GM23338 (cell line): Measurements from ENCODE around the gene FHOD1. TPM values are rescaled to one million over a fixed set of nuclear protein-coding genes. Genes with fewer than 3 reads are reported as not detected.

Experiments
- ATAC-seq: fragments of 200-7000 bp; cut with Tn5 transposase; 3 replicates; pipeline ENCODE4 v1.9.1; 2020
- DNase-seq: peaks from one replicate; pipeline ENCODE4 v3.0.0-alpha.2; 2015; ENCODE audit warnings: low spot score
- H2AFZ ChIP-seq: fragments of 200-600 bp; sonication (generic); 2 replicates; pipeline ENCODE4 v1.8.0; 2016; ENCODE audit warnings: antibody characterized with exemption, mild to moderate bottlenecking, moderate library complexity
- H3F3A ChIP-seq: fragments of 200-600 bp; sonication (generic); replicated peaks from 2 replicates; pipeline ENCODE4 v1.8.0; 2017; ENCODE audit warnings: antibody characterized with exemption, mixed run types, low read depth
- H3K27ac ChIP-seq: fragments of 200-600 bp; sonication (generic); 2 replicates; pipeline ENCODE4 v1.6.1; 2016; ENCODE audit warnings: low read depth
- H3K27me3 ChIP-seq: fragments of 200-600 bp; sonication (generic); 2 replicates; pipeline ENCODE4 v1.8.0; 2016; ENCODE audit warnings: mild to moderate bottlenecking, mixed run types, moderate library complexity; ENCODE audit not compliant: insufficient read depth
- H3K36me3 ChIP-seq: fragments of 200-600 bp; sonication (generic); 2 replicates; pipeline ENCODE4 v1.8.0; 2016; ENCODE audit warnings: mild to moderate bottlenecking; ENCODE audit not compliant: insufficient read depth
- H3K4me1 ChIP-seq: fragments of 200-600 bp; sonication (generic); 2 replicates; pipeline ENCODE4 v1.8.0; 2016; ENCODE audit warnings: mild to moderate bottlenecking, moderate library complexity; ENCODE audit not compliant: insufficient read depth
- H3K4me2 ChIP-seq: fragments of 200-600 bp; sonication (generic); 2 replicates; pipeline ENCODE4 v1.7.1; 2017; ENCODE audit warnings: mixed run types
- H3K4me3 ChIP-seq: fragments of 200-600 bp; sonication (generic); 2 replicates; pipeline ENCODE4 v1.6.1; 2016; ENCODE audit warnings: mixed run types
- H3K79me2 ChIP-seq: fragments of 200-600 bp; sonication (generic); replicated peaks from 2 replicates; pipeline ENCODE4 v1.8.0; 2017; ENCODE audit warnings: mild to moderate bottlenecking; ENCODE audit not compliant: insufficient read depth
- H3K9me2 ChIP-seq: fragments of 200-600 bp; sonication (generic); 2 replicates; pipeline ENCODE4 v1.8.0; 2017; ENCODE audit not compliant: insufficient read depth
- H4K20me1 ChIP-seq: fragments of 200-600 bp; sonication (generic); replicated peaks from 2 replicates; pipeline ENCODE4 v1.8.0; 2017; ENCODE audit warnings: mild to moderate bottlenecking; ENCODE audit not compliant: insufficient read depth
- H3K27ac Mint-ChIP-seq: 2 replicates; pipeline ENCODE4 v1.8.0; 2020; ENCODE audit warnings: inconsistent platforms, mild to moderate bottlenecking, moderate library complexity, mixed read lengths
- H3K27me3 Mint-ChIP-seq: 3 replicates; pipeline ENCODE4 v1.8.0; 2022; ENCODE audit warnings: low read depth, mild to moderate bottlenecking, moderate library complexity, mixed read lengths, inconsistent platforms; ENCODE audit not compliant: insufficient read depth, poor library complexity
- H3K36me3 Mint-ChIP-seq: 3 replicates; pipeline ENCODE4 v1.8.0; 2021; ENCODE audit warnings: low read depth, mild to moderate bottlenecking, inconsistent platforms, moderate library complexity, mixed read lengths
- H3K4me1 Mint-ChIP-seq: 3 replicates; pipeline ENCODE4 v1.8.0; 2020; ENCODE audit warnings: mild to moderate bottlenecking, inconsistent platforms, mixed read lengths
- H3K4me3 Mint-ChIP-seq: 3 replicates; pipeline ENCODE4 v1.8.0; 2021; ENCODE audit warnings: moderate library complexity, mild to moderate bottlenecking, inconsistent platforms, mixed read lengths
- H3K9me3 Mint-ChIP-seq: 3 replicates; pipeline ENCODE4 v1.8.0; 2020; ENCODE audit warnings: moderate library complexity, mild to moderate bottlenecking, inconsistent platforms, mixed read lengths
- EZH2 ChIP-seq: fragments of 200-600 bp; sonication (generic); IDR thresholded peaks from one replicate; pipeline ENCODE4 v1.8.0; 2017; ENCODE audit warnings: antibody characterized with exemption, mild to moderate bottlenecking, low read depth; ENCODE audit not compliant: unreplicated experiment
- NANOG ChIP-seq: IDR thresholded peaks from 2 replicates; pipeline ENCODE4 v1.6.1; 2016; ENCODE audit warnings: antibody characterized with exemption, borderline replicate concordance
- STAT1 ChIP-seq: IDR thresholded peaks from one replicate; pipeline ENCODE4 v1.6.1; 2016; ENCODE audit warnings: antibody characterized with exemption; ENCODE audit not compliant: unreplicated experiment
- polyA plus RNA-seq: library from polyadenylated mRNA; unstranded; fragments of >200 nt; fragmentation: Nextera tagmentation; extraction: Ambion mirVana; gene quantifications from 2 replicates; pipeline ENCODE4 v1.2.1, GENCODE V29; 2016
- total RNA-seq: library from RNA; depleted of rRNA; stranded (reverse); fragments of >200 nt; shearing (Covaris generic); gene quantifications from 2 replicates; pipeline ENCODE4 v1.2.3, GENCODE V29; 2014
- TF ChIP-seq, protein P1 (sequence below): IDR thresholded peaks from one replicate; pipeline ENCODE4 v1.6.1; 2018; ENCODE audit warnings: antibody characterized with exemption; ENCODE audit not compliant: unreplicated experiment
- TF ChIP-seq, protein P2 (sequence below): fragments of 250-450 bp; sonication (Bioruptor Pico); IDR thresholded peaks from 2 replicates; pipeline ENCODE4 v1.5.0; 2020; ENCODE audit warnings: mild to moderate bottlenecking, moderate library complexity
- TF ChIP-seq, protein P3 (sequence below): IDR thresholded peaks from 2 replicates; pipeline ENCODE4 v1.6.1; 2016; ENCODE audit warnings: antibody characterized with exemption

Gene FHOD1
- total and polyA plus RNA-seq, 2 experiments from 2014 or later = 26.2 to 52.7 TPM

DNA sequence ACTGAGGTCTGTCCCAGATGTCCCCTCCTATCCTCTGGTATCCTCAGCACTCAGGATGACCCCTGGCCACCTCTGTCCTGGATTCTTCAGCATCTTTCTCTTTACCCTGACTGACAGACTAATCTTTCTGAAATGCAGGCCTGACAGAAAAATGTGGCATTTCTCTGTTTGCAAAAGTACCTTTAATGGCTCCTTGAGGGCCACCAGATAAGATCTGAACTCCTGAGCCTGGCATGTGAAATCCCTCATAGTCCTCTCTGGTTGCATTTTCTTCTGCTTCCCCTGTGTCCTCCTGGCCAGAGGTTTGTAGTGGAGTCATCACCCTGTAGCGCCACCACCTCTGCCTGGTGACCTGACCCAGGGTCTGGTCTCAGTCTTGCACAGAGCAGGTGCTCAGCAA lies 50.4 kb downstream of the FHOD1 start:
- H3K36me3 ChIP-seq = peaks cover 20% of the 10 kb centered on the region; the same call in 1 of the 2 replicates
- peaks cover 12% of the 10 kb centered on the region for H3K4me1 ChIP-seq
- no peak for ATAC-seq
- Mint-ChIP-seq H3K4me1 (peaks cover 18% of the 10 kb centered on the region), H3K9me3 (no peaks in the 10 kb centered on the region), H3K27me3 (peaks cover 18% of the 10 kb centered on the region), H3K4me3 (no peak overlapping the region), H3K27ac (no peak overlapping the region), H3K36me3 (peaks cover 54% of the 10 kb centered on the region)
- no peak overlapping the region for H3K4me3 ChIP-seq
- H3K9me2 ChIP-seq = no peaks in the 10 kb centered on the region
- H3F3A ChIP-seq = peaks cover 23% of the 10 kb centered on the region; the same call in 1 of the 2 replicates
- no peak overlapping the region for H3K4me2 ChIP-seq
- TF ChIP-seq EZH2 = no peak
- TF ChIP-seq, protein P1, sequence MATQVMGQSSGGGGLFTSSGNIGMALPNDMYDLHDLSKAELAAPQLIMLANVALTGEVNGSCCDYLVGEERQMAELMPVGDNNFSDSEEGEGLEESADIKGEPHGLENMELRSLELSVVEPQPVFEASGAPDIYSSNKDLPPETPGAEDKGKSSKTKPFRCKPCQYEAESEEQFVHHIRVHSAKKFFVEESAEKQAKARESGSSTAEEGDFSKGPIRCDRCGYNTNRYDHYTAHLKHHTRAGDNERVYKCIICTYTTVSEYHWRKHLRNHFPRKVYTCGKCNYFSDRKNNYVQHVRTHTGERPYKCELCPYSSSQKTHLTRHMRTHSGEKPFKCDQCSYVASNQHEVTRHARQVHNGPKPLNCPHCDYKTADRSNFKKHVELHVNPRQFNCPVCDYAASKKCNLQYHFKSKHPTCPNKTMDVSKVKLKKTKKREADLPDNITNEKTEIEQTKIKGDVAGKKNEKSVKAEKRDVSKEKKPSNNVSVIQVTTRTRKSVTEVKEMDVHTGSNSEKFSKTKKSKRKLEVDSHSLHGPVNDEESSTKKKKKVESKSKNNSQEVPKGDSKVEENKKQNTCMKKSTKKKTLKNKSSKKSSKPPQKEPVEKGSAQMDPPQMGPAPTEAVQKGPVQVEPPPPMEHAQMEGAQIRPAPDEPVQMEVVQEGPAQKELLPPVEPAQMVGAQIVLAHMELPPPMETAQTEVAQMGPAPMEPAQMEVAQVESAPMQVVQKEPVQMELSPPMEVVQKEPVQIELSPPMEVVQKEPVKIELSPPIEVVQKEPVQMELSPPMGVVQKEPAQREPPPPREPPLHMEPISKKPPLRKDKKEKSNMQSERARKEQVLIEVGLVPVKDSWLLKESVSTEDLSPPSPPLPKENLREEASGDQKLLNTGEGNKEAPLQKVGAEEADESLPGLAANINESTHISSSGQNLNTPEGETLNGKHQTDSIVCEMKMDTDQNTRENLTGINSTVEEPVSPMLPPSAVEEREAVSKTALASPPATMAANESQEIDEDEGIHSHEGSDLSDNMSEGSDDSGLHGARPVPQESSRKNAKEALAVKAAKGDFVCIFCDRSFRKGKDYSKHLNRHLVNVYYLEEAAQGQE = no peak
- no peak for TF ChIP-seq NANOG
- TF ChIP-seq, protein P2, sequence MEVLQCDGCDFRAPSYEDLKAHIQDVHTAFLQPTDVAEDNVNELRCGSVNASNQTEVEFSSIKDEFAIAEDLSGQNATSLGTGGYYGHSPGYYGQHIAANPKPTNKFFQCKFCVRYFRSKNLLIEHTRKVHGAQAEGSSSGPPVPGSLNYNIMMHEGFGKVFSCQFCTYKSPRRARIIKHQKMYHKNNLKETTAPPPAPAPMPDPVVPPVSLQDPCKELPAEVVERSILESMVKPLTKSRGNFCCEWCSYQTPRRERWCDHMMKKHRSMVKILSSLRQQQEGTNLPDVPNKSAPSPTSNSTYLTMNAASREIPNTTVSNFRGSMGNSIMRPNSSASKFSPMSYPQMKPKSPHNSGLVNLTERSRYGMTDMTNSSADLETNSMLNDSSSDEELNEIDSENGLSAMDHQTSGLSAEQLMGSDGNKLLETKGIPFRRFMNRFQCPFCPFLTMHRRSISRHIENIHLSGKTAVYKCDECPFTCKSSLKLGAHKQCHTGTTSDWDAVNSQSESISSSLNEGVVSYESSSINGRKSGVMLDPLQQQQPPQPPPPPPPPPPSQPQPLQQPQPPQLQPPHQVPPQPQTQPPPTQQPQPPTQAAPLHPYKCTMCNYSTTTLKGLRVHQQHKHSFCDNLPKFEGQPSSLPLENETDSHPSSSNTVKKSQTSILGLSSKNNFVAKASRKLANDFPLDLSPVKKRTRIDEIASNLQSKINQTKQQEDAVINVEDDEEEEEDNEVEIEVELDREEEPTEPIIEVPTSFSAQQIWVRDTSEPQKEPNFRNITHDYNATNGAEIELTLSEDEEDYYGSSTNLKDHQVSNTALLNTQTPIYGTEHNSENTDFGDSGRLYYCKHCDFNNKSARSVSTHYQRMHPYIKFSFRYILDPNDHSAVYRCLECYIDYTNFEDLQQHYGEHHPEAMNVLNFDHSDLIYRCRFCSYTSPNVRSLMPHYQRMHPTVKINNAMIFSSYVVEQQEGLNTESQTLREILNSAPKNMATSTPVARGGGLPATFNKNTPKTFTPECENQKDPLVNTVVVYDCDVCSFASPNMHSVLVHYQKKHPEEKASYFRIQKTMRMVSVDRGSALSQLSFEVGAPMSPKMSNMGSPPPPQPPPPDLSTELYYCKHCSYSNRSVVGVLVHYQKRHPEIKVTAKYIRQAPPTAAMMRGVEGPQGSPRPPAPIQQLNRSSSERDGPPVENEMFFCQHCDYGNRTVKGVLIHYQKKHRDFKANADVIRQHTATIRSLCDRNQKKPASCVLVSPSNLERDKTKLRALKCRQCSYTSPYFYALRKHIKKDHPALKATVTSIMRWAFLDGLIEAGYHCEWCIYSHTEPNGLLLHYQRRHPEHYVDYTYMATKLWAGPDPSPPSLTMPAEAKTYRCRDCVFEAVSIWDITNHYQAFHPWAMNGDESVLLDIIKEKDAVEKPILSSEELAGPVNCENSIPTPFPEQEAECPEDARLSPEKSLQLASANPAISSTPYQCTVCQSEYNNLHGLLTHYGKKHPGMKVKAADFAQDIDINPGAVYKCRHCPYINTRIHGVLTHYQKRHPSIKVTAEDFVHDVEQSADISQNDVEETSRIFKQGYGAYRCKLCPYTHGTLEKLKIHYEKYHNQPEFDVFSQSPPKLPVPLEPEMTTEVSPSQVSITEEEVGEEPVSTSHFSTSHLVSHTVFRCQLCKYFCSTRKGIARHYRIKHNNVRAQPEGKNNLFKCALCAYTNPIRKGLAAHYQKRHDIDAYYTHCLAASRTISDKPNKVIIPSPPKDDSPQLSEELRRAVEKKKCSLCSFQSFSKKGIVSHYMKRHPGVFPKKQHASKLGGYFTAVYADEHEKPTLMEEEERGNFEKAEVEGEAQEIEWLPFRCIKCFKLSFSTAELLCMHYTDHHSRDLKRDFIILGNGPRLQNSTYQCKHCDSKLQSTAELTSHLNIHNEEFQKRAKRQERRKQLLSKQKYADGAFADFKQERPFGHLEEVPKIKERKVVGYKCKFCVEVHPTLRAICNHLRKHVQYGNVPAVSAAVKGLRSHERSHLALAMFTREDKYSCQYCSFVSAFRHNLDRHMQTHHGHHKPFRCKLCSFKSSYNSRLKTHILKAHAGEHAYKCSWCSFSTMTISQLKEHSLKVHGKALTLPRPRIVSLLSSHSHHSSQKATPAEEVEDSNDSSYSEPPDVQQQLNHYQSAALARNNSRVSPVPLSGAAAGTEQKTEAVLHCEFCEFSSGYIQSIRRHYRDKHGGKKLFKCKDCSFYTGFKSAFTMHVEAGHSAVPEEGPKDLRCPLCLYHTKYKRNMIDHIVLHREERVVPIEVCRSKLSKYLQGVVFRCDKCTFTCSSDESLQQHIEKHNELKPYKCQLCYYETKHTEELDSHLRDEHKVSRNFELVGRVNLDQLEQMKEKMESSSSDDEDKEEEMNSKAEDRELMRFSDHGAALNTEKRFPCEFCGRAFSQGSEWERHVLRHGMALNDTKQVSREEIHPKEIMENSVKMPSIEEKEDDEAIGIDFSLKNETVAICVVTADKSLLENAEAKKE (CRISPR knock-in tag) = no peak
- TF ChIP-seq, protein P3, sequence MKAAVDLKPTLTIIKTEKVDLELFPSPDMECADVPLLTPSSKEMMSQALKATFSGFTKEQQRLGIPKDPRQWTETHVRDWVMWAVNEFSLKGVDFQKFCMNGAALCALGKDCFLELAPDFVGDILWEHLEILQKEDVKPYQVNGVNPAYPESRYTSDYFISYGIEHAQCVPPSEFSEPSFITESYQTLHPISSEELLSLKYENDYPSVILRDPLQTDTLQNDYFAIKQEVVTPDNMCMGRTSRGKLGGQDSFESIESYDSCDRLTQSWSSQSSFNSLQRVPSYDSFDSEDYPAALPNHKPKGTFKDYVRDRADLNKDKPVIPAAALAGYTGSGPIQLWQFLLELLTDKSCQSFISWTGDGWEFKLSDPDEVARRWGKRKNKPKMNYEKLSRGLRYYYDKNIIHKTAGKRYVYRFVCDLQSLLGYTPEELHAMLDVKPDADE = no peak
- TF ChIP-seq STAT1 = no peak
- H4K20me1 ChIP-seq = peaks cover 22% of the 10 kb centered on the region
- no peak for DNase-seq
- H2AFZ ChIP-seq = no peak overlapping the region
- no peak overlapping the region for H3K27ac ChIP-seq
- H3K27me3 ChIP-seq = no peaks in the 10 kb centered on the region
- peaks cover 21% of the 10 kb centered on the region for H3K79me2 ChIP-seq
